ENCODE results near the gene SPATC1L.
"Not testable (repeated sequence)": the region's sequence is repeated elsewhere in the genome, so short reads cannot be mapped to it uniquely, and the experiment has no call there.

Gene SPATC1L

GRCh38 chr21:46178961-46179360 lies 5.3 kb downstream of the SPATC1L start:
- no peak for TF ChIP-seq ZNF274 (IDR thresholded peaks at IDR 0.05; ENCODE audit: low read depth, low read length)
- H3K4me3 ChIP-seq (ENCODE audit: low read length), result no peak overlapping the region

DNA sequence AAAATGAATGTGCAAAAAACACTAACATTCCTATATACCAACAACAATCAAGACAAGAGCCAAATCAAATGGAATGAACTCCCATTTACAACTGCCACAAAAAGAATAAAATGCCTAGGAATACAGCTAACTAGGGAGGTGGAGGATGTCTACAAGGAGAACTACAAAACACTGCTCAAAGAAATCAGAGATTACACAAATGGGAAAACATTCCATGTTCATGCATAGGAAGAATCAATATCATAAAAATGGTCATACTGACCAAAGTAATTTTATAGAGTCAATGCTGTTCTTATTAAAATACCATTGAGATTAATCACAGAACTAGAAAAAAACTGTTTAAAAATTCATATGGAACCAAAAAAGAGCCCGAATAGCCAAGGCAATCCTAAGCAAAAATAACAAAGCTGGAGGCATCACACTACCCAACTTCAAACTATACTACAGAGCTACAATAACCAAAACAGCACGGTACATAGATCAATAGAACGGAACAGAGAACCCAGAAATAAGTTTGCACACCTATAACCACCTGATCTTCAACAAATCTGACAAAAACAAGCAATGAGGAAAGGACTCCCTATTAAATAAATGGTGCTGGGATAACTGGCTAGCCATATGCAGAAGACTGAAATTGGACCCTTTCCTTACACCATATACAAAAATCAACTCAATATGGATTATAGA lies 7.7 kb downstream of the SPATC1L start:
- not testable (repeated sequence) for H3K4me3 ChIP-seq (ENCODE audit: low read length)

GRCh38 chr21:46173573-46173972 lies 10.7 kb downstream of the SPATC1L start:
- no peak overlapping the region for H3K4me3 ChIP-seq (ENCODE audit: low read length)
- TF ChIP-seq ZNF274 (IDR thresholded peaks at IDR 0.05; ENCODE audit: low read depth, low read length), result no peak

DNA sequence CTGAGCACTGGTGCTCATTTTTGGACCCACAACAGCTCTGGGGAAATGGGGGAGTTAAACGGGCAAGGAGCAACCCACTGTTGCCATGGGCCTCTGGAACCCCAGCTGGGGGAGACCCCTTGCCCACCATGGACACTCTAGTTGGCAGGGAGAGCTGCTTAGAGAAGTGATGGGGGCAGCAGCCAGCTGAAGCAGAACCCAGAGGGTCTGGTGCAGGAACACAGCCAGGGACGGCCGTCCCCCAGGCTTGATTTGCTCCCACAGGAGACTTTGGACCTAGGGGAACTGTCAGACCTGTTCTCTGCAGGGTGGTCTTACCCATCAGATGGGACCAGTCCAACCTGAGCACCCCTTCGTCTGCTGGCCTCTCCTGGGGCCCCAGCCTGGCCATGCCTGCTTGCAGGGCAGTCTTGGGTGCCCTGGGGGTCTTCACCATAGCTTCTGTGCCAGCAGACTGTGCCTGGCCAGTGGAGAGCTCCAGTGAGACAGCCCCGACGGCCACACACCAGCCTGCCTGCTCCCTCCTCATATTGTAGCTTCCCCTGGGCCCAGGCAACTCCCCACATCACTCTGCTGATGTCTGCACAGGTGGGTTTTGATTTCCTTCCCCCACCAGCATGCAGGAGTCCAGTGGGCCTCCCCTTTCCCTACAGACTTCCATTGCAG lies 11.3 kb downstream of the SPATC1L start:
- TF ChIP-seq ZNF274 (IDR thresholded peaks at IDR 0.05; ENCODE audit: low read depth, low read length), result no peak

GRCh38 chr21:46171996-46172862 lies 12.0 kb downstream of the SPATC1L start:
- no peak overlapping the region for H3K4me3 ChIP-seq (ENCODE audit: low read length)
- no peak for TF ChIP-seq ZNF274 (IDR thresholded peaks at IDR 0.05; ENCODE audit: low read depth, low read length)

More for the DNA sequence above, 11.3 kb downstream of the SPATC1L start:
- no peak overlapping the region for H3K4me3 ChIP-seq (ENCODE audit: low read length)

DNA sequence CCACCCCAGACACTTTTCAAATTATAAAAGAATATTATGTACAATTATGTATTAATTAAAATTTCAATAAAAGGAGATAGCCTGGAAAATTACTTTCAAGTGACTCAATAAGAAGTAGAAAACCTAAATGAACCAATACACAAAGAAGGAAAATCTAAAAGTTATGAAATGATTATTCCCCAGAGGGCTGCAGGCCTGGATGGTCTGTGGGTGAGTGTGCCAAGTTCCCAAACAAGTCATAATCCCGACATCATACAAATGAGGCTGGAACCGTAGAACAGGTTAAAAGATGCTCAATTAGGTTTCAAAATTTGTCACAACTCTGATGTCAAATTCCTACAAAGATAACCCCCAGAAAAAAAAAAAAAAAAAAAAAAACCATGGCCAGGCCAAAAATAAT lies 12.7 kb downstream of the SPATC1L start:
- H3K4me3 ChIP-seq (ENCODE audit: low read length), result no peak overlapping the region
- TF ChIP-seq ZNF274 (IDR thresholded peaks at IDR 0.05; ENCODE audit: low read depth, low read length), result no peak

DNA sequence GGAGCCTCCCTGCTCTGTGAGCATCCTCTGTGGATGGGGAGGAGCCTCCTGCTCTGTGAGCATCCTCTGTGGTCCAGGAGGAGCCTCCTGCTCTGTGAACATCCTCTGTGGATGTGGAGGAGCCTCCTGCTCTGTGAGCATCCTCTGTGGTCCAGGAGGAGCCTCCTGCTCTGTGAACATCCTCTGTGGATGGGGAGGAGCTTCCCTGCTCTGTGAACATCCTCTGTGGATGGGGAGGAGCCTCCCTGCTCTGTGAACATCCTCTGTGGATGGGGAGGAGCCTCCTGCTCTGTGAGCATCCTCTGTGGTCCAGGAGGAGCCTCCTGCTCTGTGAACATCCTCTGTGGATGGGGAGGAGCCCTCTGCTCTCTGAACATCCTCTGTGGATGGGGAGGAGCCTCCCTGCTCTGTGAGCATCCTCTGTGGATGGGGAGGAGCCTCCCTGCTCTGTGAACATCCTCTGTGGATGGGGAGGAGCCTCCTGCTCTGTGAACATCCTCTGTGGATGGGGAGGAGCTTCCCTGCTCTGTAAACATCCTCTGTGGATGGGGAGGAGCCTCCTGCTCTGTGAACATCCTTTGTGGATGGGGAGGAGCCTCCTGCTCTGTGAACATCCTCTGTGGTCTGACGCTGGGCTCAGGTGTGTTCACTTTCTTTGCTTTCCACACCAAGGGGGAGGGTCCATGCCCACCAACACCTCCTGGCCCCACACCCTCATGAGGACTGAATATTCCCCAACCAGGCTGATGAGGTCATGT lies 13.6 kb downstream of the SPATC1L start:
- not testable (repeated sequence) for H3K4me3 ChIP-seq (ENCODE audit: low read length)

- no peak overlapping the region for H3K4me3 ChIP-seq (ENCODE audit: low read length)
- TF ChIP-seq ZNF274 (IDR thresholded peaks at IDR 0.05; ENCODE audit: low read depth, low read length), result no peak
These were observed 15.4 kb downstream of the SPATC1L start for GRCh38 chr21:46168659-46169386.

- no peak overlapping the region for H3K4me3 ChIP-seq (ENCODE audit: low read length)
- TF ChIP-seq ZNF274 (IDR thresholded peaks at IDR 0.05; ENCODE audit: low read depth, low read length), result no peak
These were observed 16.0 kb downstream of the SPATC1L start for GRCh38 chr21:46168238-46168637.

DNA sequence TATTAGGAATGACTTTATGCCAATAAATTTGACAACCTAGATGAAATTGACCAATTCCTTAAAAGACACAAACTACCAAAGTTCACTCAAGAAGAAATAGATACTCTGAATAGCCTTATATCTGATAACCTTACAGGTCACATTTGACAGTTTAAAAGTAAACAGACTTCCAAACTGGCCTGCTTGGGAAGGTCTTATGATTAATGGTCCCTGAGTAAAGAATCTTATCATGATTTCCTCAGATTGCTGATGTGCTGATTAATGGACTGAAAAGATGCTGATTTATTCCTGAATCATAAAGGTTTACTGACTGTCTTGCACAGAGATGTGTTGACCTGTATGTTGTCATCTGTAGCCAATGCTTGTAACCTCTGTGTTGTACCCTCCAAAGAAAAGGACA lies 19.2 kb downstream of the SPATC1L start:
- TF ChIP-seq ZNF274 (IDR thresholded peaks at IDR 0.05; ENCODE audit: low read depth, low read length), result no peak
- no peak overlapping the region for H3K4me3 ChIP-seq (ENCODE audit: low read length)

GRCh38 chr21:46163380-46163779 lies 20.9 kb downstream of the SPATC1L start:
- TF ChIP-seq ZNF274 (IDR thresholded peaks at IDR 0.05; ENCODE audit: low read depth, low read length), result no peak
- no peak overlapping the region for H3K4me3 ChIP-seq (ENCODE audit: low read length)

DNA sequence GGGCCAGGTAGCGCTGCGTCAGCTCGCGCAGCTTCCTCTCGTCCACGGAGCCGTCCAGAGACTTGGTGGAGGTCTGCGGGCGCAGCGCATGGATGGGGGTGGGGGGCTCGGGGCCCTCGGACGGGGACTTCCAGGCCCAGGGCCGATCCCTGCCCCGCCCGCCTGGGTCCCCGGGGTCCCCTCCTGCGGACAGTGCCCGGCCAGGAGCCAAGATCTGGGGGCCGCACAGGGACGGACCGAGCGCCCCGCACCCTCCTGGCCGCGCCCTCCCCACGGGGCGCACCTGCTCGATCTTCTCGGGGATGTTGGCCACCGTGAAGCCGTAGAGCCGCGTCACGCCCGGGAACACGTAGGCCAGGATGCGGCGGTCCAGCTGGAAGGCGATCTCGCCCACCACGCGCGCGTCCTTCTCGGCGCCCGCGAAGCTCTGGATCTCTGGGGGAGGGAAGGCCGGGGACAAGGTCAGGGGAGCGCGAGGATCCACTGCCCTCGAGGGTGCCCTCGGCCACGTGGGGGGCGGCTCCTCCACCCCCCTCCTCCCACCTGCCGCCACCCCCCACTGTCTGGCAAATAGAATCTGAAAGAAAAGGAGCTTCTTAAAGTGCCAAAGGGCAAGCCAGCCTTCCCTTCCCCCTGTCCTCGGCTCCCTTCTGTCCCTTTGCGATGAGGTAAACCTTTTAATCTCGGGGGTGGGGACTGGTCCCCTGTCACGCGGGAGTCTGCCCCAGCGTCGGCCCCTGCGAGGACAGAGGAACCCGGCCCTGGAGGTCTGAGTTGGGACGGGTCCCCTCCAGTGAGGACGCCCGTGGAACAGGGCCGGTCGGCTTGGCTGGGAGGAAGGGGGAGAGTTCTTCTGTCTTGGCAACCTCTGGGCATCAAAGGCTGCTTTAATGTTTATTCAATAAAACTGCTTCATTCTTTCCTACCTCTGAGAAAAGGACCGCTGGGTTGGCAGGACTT lies 22.3 kb downstream of the SPATC1L start:
- H3K4me3 ChIP-seq (ENCODE audit: low read length), result no peak overlapping the region
- no peak for TF ChIP-seq ZNF274 (IDR thresholded peaks at IDR 0.05; ENCODE audit: low read depth, low read length)

Data from GM08714 (cell line).